GM21619 (cell line): Measurements from ENCODE around the gene SEMA4F.
"Not testable (repeated sequence)": the region's sequence is repeated elsewhere in the genome, so short reads cannot be mapped to it uniquely, and the experiment has no call there.

ENCODE experiments used
- ATAC-seq: cut with Tn5 transposase; IDR thresholded peaks from one replicate; pipeline ENCODE4 v1.9.1; 2021; ENCODE audit not compliant: unreplicated experiment

The SEMA4F gene

GRCh38 chr2:74653985-74654882 is at the start of gene SEMA4F:
TSS of gene SEMA4F (plus strand) at chr2:74654247. CDS start at chr2:74654377, 130 bp downstream.
- peak; percentile 100 for ATAC-seq

GRCh38 chr2:74606927-74607326 is 47.1 kb upstream of the SEMA4F start:
- no peak for ATAC-seq

GRCh38 chr2:74617122-74617521 is 36.9 kb upstream of the SEMA4F start:
- ATAC-seq, result no peak

GRCh38 chr2:74618410-74619083 is 35.5 kb upstream of the SEMA4F start:
- no peak for ATAC-seq

- no peak for ATAC-seq
Measured at GRCh38 chr2:74619651-74620297, 34.3 kb upstream of the SEMA4F start.

GRCh38 chr2:74620671-74621070 is 33.4 kb upstream of the SEMA4F start:
- no peak for ATAC-seq

GRCh38 chr2:74625658-74626425 is 28.2 kb upstream of the SEMA4F start:
- no peak for ATAC-seq

- no peak for ATAC-seq
Measured at GRCh38 chr2:74628538-74629105, 25.4 kb upstream of the SEMA4F start.

GRCh38 chr2:74630454-74630853 is 23.6 kb upstream of the SEMA4F start:
- not testable (repeated sequence) for ATAC-seq

- ATAC-seq, result no peak
Measured at GRCh38 chr2:74632209-74632938, 21.7 kb upstream of the SEMA4F start.

- ATAC-seq, result no peak
Measured at GRCh38 chr2:74632939-74633312, 21.1 kb upstream of the SEMA4F start.

- no peak for ATAC-seq
Measured at GRCh38 chr2:74639550-74639949, 14.5 kb upstream of the SEMA4F start.

- no peak for ATAC-seq
Measured at GRCh38 chr2:74645344-74645743, 8.7 kb upstream of the SEMA4F start.

GRCh38 chr2:74646201-74646600 is 7.8 kb upstream of the SEMA4F start:
- ATAC-seq, result no peak

- no peak for ATAC-seq
Measured at GRCh38 chr2:74646834-74647482, 7.1 kb upstream of the SEMA4F start.

- no peak for ATAC-seq
Measured at GRCh38 chr2:74648009-74648443, 6.0 kb upstream of the SEMA4F start, which contains the start of gene M1AP. TSS of gene M1AP (minus strand) at chr2:74648330. CDS start at chr2:74640275, 8,055 bp downstream.

- ATAC-seq, result peak; percentile 18
Measured at GRCh38 chr2:74653589-74653984, 460 bp upstream of the SEMA4F start.

GRCh38 chr2:74655579-74655978 is 1.5 kb downstream of the SEMA4F start:
- ATAC-seq, result no peak

- no peak for ATAC-seq
Measured at GRCh38 chr2:74658516-74658915, 4.5 kb downstream of the SEMA4F start.
